Thyroid gland (tissue), 4 donors: ENCODE data around the gene ANKRD11.

Experiments
- CTCF ChIP-seq, 6 experiments: fragments of 200-600 bp in 3 of 6; fragments of 450-650 bp in 3 of 6; sonication (generic) in 3 of 6; IDR thresholded peaks; one replicate each; pipeline ENCODE4 v1.5.1; 2016 to 2019; ENCODE audit warnings: antibody characterized with exemption in 6 of 6, mild to moderate bottlenecking in 2 of 6, inconsistent platforms in 1 of 6, moderate library complexity in 1 of 6
- POLR2A ChIP-seq, 2 donors: fragments of 450-650 bp; IDR thresholded peaks; one replicate each; pipeline ENCODE4 v1.6.1; 2017; ENCODE audit warnings: antibody characterized with exemption in 2 of 2, mild to moderate bottlenecking in 2 of 2, moderate library complexity in 1 of 2

GRCh38 chr16:89275284-89275584 is 215.1 kb downstream of the ANKRD11 start:
- TF ChIP-seq CTCF (IDR thresholded peaks at IDR 0.05) (no peak), POLR2A (IDR thresholded peaks at IDR 0.05) (no peak)
